ENCODE measurements around the gene A3GALT2. TPM values are rescaled to one million over a fixed set of nuclear protein-coding genes. Genes with fewer than 3 reads are reported as not detected.
A peak's percentile ranks its signal among the peaks of the same experiment; 100 is the strongest.
"Not testable (repeated sequence)": the region's sequence is repeated elsewhere in the genome, so short reads cannot be mapped to it uniquely, and the experiment has no call there.

The A3GALT2 gene
- total RNA-seq, 1 donor from 2014 or later = not detected

GRCh38 chr1:33322870-33323585, 2.1 kb upstream of the A3GALT2 start:
- no peak for DNase-seq (ENCODE audit: missing footprints)
- intact Hi-C loops (cut with DNase I) = loop anchor here (1.0 kb wide), 1 partner anchor 20 kb away; no protein-coding TSS in a partner anchor
- no peak for ATAC-seq

GRCh38 chr1:33322109-33322508, 1.2 kb upstream of the A3GALT2 start:
- intact Hi-C loops (cut with DNase I) = no loop called here

GRCh38 chr1:33321178-33321577, 280 bp upstream of the A3GALT2 start:
- intact Hi-C loops (cut with DNase I) = no loop called here
- ATAC-seq (no peak), DNase-seq (ENCODE audit: missing footprints) (no peak)

More at GRCh38 chr1:33322109-33322508, 1.2 kb upstream of the A3GALT2 start:
- DNase-seq (ENCODE audit: missing footprints) (no peak), ATAC-seq (no peak)

GRCh38 chr1:33319949-33320618, 814 bp downstream of the A3GALT2 start:
- ATAC-seq (no peak), DNase-seq (ENCODE audit: missing footprints) (no peak)
- intact Hi-C loops (cut with DNase I) = no loop called here

- intact Hi-C loops (cut with DNase I) = no loop called here
- ATAC-seq (no peak), DNase-seq (ENCODE audit: missing footprints) (no peak)
Measured at GRCh38 chr1:33319186-33319948, 1.5 kb downstream of the A3GALT2 start.

- ATAC-seq = no peak
- intact Hi-C loops (cut with DNase I) = no loop called here
- no peak for DNase-seq (ENCODE audit: missing footprints)
Measured at GRCh38 chr1:33317946-33318345, 3.0 kb downstream of the A3GALT2 start.

- DNase-seq (ENCODE audit: missing footprints) (no peak), ATAC-seq (no peak)
- intact Hi-C loops (cut with DNase I) = no loop called here
Measured at GRCh38 chr1:33317354-33317753, 3.5 kb downstream of the A3GALT2 start.

- ATAC-seq (no peak), DNase-seq (ENCODE audit: missing footprints) (no peak)
- intact Hi-C loops (cut with DNase I) = no loop called here
Measured at GRCh38 chr1:33316601-33317000, 4.3 kb downstream of the A3GALT2 start.

- ATAC-seq (no peak), DNase-seq (ENCODE audit: missing footprints) (no peak)
- intact Hi-C loops (cut with DNase I) = no loop called here
Measured at GRCh38 chr1:33314416-33314815, 6.5 kb downstream of the A3GALT2 start.

- intact Hi-C loops (cut with DNase I) = no loop called here
- DNase-seq (ENCODE audit: missing footprints) (no peak), ATAC-seq (no peak)
Measured at GRCh38 chr1:33312413-33312749, 8.5 kb downstream of the A3GALT2 start.

- no peak for DNase-seq (ENCODE audit: missing footprints)
- intact Hi-C loops (cut with DNase I) = no loop called here
- no peak for ATAC-seq
Measured at GRCh38 chr1:33311706-33312412, 9.0 kb downstream of the A3GALT2 start.

GRCh38 chr1:33310702-33311101, 10.2 kb downstream of the A3GALT2 start:
- intact Hi-C loops (cut with DNase I) = no loop called here
- DNase-seq (ENCODE audit: missing footprints) (no peak), ATAC-seq (no peak)

GRCh38 chr1:33309351-33309750, 11.5 kb downstream of the A3GALT2 start:
- ATAC-seq; DNase-seq (ENCODE audit: missing footprints); intact Hi-C loops (cut with DNase I): not testable (repeated sequence)

GRCh38 chr1:33307494-33307864, 13.4 kb downstream of the A3GALT2 start:
- no peak for ATAC-seq

GRCh38 chr1:33306653-33307493, 14.0 kb downstream of the A3GALT2 start:
- intact Hi-C loops (cut with DNase I) = no loop called here
- DNase-seq (ENCODE audit: missing footprints) = no peak

More at GRCh38 chr1:33307494-33307864, 13.4 kb downstream of the A3GALT2 start:
- no peak for DNase-seq (ENCODE audit: missing footprints)
- intact Hi-C loops (cut with DNase I) = no loop called here

GRCh38 chr1:33305816-33306652, 14.9 kb downstream of the A3GALT2 start:
- ATAC-seq (peak; percentile 3), DNase-seq (ENCODE audit: missing footprints) (no peak)
- intact Hi-C loops (cut with DNase I) = no loop called here

More at GRCh38 chr1:33306653-33307493, 14.0 kb downstream of the A3GALT2 start:
- peak; percentile 44 for ATAC-seq

- intact Hi-C loops (cut with DNase I) = no loop called here
Measured at GRCh38 chr1:33305016-33305415, 15.9 kb downstream of the A3GALT2 start.

More at GRCh38 chr1:33305016-33305415, 15.9 kb downstream of the A3GALT2 start:
- DNase-seq (ENCODE audit: missing footprints) = no peak
- ATAC-seq = no peak
